Measurements from ENCODE around the gene SGTA.

The SGTA gene

GRCh38 chr19:2813235-2814160 is 30.4 kb upstream of the SGTA start:
- Mint-ChIP-seq H3K4me3 (no peak overlapping the region), H3K27ac (no peak overlapping the region), H3K36me3 (peaks cover 37 to 41% of the 10 kb centered on the region in 2 donors), H3K27me3 (no peaks in the 10 kb centered on the region), H3K9me3 (peaks cover 4 to 5% of the 10 kb centered on the region in 2 donors), H3K4me1 (peaks cover 6 to 7% of the 10 kb centered on the region in 2 donors)
- DNase-seq = no peak
- ATAC-seq (replicated peaks) = no peak

DNA sequence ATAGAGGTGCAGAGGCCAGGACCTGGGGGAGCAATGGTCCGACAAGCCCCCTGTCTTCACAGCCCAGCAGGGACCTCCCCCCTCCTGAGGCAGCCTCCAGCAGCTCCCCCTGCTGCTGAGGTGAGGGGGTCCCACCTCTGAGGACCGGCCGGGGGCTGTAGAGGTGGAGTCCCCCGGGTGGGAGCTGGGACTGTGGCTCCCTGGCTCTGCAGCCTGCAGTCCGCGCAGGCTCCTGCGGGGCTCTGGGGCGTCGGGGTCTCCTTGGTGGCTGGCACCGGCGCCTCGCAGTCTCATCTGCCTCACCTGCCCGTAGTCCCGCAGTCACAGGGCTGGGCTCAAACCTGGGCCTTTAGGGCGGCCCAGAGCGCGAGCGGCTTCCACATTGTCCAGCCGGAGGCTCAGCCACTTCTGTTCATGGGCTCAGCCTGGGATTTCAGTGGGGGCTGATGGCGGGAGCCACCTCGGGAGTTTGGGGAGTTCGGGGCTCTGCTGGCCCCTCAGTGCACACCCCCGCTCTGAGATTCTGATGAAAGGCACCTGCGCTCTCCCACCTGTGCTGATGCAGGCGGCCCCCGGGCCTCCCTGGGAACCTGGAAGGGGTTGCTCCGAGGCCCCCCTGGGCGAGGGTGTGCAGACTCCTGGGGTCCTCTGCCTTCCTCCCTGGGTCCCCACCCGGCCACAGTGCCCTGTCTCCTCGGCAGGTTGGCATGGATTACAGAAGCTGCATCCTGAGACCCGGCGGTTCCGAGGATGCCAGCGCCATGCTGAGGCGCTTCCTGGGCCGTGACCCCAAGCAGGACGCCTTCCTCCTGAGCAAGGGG is 29.6 kb upstream of the SGTA start:
- ATAC-seq (replicated peaks) (no peak), DNase-seq (no peak)
- Mint-ChIP-seq H3K4me3 (no peak overlapping the region), H3K9me3 (peaks cover 4 to 5% of the 10 kb centered on the region in 2 donors), H3K27ac (no peak overlapping the region), H3K36me3 (peaks cover 37 to 46% of the 10 kb centered on the region in 2 donors), H3K27me3 (no peaks in the 10 kb centered on the region), H3K4me1 (peaks cover 4 to 6% of the 10 kb centered on the region in 2 donors)

DNA sequence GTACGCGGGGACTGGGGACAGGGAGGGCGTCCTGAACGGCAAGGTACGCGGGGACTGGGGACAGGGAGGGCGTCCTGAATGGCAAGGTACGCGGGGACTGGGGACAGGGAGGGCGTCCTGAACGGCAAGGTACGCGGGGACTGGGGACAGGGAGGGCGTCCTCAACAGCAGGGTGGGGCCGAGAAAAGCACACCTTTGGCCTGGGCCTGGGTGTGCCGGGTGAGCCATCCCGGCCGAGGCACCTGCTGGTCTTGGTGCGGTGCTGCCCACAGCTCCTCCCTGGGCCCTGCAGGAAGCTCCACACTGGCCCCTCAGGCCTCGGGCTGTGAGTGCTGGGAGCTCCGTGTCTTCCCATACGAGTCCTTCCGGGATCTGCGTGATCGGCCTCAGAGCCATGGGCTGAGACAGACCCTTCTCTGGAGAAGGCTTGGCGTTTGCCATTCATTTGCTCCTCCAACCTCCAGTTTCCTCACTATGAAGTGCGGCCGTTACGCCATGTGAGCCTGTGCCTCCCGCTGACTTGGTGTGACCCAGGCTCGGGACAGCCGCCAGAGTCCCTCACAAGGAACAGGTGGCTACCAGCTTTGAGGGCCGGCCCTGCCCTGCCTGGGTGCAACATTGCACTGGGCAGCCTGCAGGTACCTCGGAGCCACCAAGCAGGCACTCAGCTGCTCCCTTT is 28.8 kb upstream of the SGTA start:
- Mint-ChIP-seq H3K4me1 (no peaks in the 10 kb centered on the region), H3K27ac (no peak overlapping the region), H3K9me3 (no peaks in the 10 kb centered on the region), H3K36me3 (peaks cover 33 to 41% of the 10 kb centered on the region in 2 donors), H3K27me3 (no peaks in the 10 kb centered on the region), H3K4me3 (no peak overlapping the region)
- ATAC-seq (replicated peaks) = no peak
- DNase-seq = no peak

DNA sequence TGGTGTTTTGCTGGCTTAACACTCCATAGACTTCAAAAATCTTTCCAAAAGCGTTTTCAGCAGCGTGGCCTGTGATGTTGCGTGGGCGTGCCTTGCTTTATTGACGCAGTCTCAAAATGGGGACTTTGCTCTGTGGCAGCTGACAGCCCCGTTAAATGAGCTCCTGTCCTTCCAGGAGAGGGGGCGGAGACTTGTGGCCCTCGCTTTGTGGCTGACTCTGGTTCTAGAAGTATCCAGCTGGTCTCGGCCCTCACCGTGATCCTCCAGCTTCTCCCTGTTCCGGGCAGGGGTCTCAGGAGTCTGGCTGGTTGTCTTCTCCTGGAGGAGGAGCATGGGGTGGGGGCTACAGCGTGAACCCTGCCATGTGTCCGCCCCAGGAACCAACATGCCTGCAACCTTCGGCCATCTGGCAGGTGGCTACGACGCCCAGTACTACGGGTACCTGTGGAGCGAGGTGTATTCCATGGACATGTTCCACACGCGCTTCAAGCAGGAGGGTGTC is 28.2 kb upstream of the SGTA start:
- Mint-ChIP-seq H3K27me3 (no peaks in the 10 kb centered on the region), H3K27ac (no peak overlapping the region), H3K9me3 (no peaks in the 10 kb centered on the region), H3K4me1 (no peaks in the 10 kb centered on the region), H3K4me3 (no peak overlapping the region), H3K36me3 (peaks cover 39 to 46% of the 10 kb centered on the region in 2 donors)
- ATAC-seq (replicated peaks) = no peak
- DNase-seq = no peak

- no peak overlapping the region for H3K4me3 Mint-ChIP-seq
- no peaks in the 10 kb centered on the region for H3K4me1 Mint-ChIP-seq
These were observed 27.3 kb upstream of the SGTA start for GRCh38 chr19:2810141-2811091.

GRCh38 chr19:2809387-2810140 is 26.5 kb upstream of the SGTA start:
- H3K4me3 Mint-ChIP-seq = no peak overlapping the region
- no peaks in the 10 kb centered on the region for H3K4me1 Mint-ChIP-seq
- no peaks in the 10 kb centered on the region for H3K9me3 Mint-ChIP-seq
- peak overlapping the region; percentile 42 for H3K27ac Mint-ChIP-seq
- ATAC-seq (replicated peaks) (no peak), DNase-seq (no peak)
- H3K27me3 Mint-ChIP-seq = no peaks in the 10 kb centered on the region
- H3K36me3 Mint-ChIP-seq = peaks cover 46 to 48% of the 10 kb centered on the region in 2 donors

More at GRCh38 chr19:2810141-2811091, 27.3 kb upstream of the SGTA start:
- no peak for DNase-seq
- Mint-ChIP-seq H3K9me3 (no peaks in the 10 kb centered on the region), H3K27me3 (no peaks in the 10 kb centered on the region), H3K36me3 (peaks cover 39 to 42% of the 10 kb centered on the region in 2 donors), H3K27ac (no peak overlapping the region)
- ATAC-seq (replicated peaks) = no peak

GRCh38 chr19:2808129-2808941 is 25.3 kb upstream of the SGTA start:
- H3K4me1 Mint-ChIP-seq = peaks cover 0 to 2% of the 10 kb centered on the region in 2 donors
- no peak for ATAC-seq (replicated peaks)
- H3K9me3 Mint-ChIP-seq = no peaks in the 10 kb centered on the region
- no peaks in the 10 kb centered on the region for H3K27me3 Mint-ChIP-seq
- DNase-seq = no peak
- peaks cover 51 to 55% of the 10 kb centered on the region in 2 donors for H3K36me3 Mint-ChIP-seq
- no peak overlapping the region for H3K4me3 Mint-ChIP-seq
- H3K27ac Mint-ChIP-seq = no peak overlapping the region

DNA sequence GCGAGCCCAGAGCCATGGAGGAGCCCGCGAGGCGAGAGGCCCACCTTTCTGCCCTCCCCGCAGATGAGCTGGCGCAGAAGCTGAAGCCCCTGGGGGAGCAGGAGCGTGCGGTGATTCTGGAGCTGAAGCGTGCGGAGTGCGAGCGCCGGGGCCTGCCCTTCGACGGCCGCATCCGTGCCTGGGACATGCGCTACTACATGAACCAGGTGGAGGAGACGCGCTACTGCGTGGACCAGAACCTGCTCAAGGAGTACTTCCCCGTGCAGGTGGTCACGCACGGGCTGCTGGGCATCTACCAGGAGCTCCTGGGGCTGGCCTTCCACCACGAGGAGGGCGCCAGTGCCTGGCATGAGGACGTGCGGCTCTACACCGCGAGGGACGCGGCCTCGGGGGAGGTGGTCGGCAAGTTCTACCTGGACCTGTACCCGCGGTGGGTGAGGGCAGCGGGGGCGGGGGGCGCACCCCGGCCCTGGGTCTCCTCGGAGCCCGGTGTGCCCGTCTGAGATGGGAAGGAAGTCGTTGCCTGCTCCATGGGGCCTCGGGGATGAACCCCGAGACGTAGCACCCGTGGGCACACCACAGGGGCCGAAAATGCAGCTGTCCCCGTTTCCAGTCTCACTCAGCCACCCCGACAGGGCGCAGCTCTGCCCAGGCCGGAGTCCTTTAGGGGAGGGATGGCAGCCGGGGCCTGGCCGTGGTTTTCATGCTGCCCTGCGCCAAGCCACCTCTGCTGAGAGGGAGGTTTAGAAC is 24.5 kb upstream of the SGTA start:
- Mint-ChIP-seq H3K36me3 (peaks cover 58 to 59% of the 10 kb centered on the region in 2 donors), H3K27me3 (no peaks in the 10 kb centered on the region), H3K4me3 (no peak overlapping the region), H3K4me1 (peaks cover 5 to 7% of the 10 kb centered on the region in 2 donors), H3K27ac (no peak overlapping the region), H3K9me3 (no peaks in the 10 kb centered on the region)
- DNase-seq (no peak), ATAC-seq (replicated peaks) (no peak)

DNA sequence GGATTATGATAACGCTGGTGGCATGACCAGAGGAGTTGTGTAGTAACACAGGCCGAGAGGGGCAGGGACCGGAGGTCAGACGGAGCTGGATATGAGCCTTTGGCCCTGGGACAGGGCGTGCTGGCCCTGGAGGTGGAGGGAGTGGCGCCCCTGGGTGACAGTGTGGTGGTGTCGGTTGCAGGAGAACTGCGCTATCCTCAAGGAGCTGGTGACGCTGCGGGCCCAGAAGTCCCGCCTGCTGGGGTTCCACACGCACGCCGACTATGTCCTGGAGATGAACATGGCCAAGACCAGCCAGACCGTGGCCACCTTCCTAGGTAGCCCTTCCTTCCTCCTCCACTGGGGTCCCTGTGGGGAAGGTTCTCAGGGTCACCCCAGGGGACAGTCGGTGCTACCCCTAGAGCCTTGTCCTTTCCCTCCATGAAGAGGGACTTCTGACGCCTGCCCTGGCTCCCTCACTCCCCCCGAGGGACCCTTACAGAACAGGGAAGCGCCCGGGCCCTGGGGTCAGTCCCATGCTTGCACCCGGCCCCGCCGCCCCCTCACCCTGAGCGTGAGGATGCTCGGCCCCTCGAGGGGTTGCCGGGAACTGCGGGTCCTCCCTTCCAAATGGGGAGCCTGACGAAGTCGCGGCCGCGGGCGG is 23.8 kb upstream of the SGTA start:
- Mint-ChIP-seq H3K4me3 (no peak overlapping the region), H3K9me3 (no peaks in the 10 kb centered on the region)
- ATAC-seq (replicated peaks) = no peak

GRCh38 chr19:2805991-2806649 is 23.0 kb upstream of the SGTA start:
- peaks cover 9 to 10% of the 10 kb centered on the region in 2 donors for H3K4me1 Mint-ChIP-seq
- DNase-seq (no peak), ATAC-seq (replicated peaks) (no peak)
- no peak overlapping the region for H3K4me3 Mint-ChIP-seq
- H3K27ac Mint-ChIP-seq = no peak overlapping the region
- peaks cover 63 to 68% of the 10 kb centered on the region in 2 donors for H3K36me3 Mint-ChIP-seq
- H3K27me3 Mint-ChIP-seq = no peaks in the 10 kb centered on the region
- no peaks in the 10 kb centered on the region for H3K9me3 Mint-ChIP-seq

More for the DNA sequence above, 23.8 kb upstream of the SGTA start:
- H3K36me3 Mint-ChIP-seq = peaks cover 63 to 64% of the 10 kb centered on the region in 2 donors
- no peak for DNase-seq
- no peak overlapping the region for H3K27ac Mint-ChIP-seq
- H3K4me1 Mint-ChIP-seq = peaks cover 8 to 10% of the 10 kb centered on the region in 2 donors
- no peaks in the 10 kb centered on the region for H3K27me3 Mint-ChIP-seq
